Fibroblast of gingiva (primary cell): ENCODE data around the gene GTF2F2.
"Not testable (repeated sequence)": the region's sequence is repeated elsewhere in the genome, so short reads cannot be mapped to it uniquely, and the experiment has no call there.

Experiments used
- DNase-seq: peaks from one replicate; pipeline ENCODE4 v3.0.0-alpha.2; 2011; ENCODE audit warnings: low read depth

Gene GTF2F2

DNA sequence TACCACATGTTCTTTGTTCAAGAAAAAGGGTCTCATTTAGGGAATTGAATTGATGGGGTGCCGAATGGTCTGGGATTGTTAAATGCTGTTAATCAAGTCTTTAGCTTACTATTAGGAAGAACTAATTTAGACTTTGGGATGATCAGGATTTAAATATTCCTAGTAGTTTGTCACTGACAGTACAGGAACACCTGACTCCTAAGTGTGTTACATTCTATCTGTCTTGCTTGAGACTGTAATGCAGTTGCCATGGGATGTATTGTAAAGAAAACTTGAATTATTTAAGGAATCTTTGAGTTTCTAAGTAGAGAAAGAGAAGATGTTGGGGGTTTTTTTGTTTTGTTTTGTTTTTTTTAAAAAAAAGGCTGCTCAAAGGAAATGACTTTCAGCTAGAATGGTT is 98.4 kb downstream of the GTF2F2 start:
- no peak for DNase-seq

DNA sequence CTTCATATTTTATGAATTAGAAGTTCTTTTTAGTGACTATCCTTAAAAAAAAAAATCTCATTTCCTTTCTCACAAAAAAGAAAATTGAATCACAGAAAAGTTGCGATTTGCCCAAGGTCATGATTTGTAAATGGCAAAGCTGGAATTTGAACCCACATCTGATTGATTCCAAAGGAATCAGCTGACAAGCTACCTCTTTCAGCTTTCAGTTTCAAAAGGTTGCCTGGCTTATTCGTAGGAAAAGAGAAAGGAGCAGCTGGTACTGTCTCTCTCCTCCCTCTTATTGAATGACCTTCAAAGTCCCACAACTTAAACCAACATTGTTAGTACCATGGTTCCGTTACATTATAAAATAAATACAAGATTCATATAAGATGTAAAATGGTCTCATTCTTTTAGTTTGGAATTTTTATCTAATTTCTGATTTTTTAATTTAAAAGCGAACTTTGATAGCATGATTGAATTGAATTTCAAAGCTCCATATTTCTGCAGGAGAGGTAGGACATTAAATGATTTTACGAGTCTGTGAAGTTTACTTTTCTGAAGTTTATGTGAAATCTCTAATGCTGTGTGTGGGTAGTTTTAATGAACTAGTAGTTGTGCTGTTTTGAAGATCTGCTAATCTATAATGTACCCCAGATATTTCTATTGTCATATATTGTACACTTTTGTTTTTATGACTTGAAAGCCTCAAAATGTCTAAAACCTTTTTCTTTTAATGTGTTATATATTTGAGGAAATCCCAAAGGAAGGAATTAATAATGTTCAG is 99.0 kb downstream of the GTF2F2 start:
- no peak for DNase-seq

DNA sequence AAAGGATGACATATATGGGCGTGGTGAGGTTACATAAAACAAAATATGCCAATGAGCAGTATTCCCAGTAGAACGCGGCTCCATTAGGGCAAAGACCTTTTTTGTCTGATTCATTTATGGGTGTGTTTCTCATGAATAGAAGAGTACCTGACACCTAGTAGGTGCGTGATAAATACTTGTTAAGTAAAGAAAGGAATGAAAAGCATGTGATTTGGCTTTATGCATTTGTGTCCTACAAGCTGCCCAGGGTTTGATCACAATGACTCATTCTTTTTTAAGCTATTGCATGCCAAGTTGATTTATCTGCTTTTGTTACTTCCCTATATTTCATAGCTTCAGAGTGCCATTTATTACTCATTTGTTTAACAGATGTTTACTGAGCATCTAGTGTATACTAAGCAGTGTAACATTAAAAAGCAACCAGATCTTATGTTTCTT is 99.6 kb downstream of the GTF2F2 start:
- DNase-seq: peak; percentile 33

DNA sequence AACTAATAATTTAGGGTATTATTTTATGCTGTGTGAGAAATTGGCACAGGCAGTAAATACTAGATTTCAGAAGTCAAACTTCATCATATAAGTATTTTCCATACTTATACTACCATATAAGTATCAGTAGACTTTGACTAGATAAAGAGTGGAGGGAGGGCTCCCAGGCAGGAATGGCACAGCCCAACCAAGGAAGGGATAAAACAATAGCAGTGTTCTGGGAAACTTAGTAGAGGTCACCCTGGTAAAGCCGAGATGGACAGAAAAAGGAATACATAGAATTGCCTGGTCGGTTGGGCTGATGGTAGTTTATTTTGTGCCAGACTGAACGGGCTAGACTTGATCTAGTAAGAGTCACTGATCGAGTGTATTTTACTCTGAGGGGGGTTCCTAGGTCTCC is 100.1 kb downstream of the GTF2F2 start:
- no peak for DNase-seq

DNA sequence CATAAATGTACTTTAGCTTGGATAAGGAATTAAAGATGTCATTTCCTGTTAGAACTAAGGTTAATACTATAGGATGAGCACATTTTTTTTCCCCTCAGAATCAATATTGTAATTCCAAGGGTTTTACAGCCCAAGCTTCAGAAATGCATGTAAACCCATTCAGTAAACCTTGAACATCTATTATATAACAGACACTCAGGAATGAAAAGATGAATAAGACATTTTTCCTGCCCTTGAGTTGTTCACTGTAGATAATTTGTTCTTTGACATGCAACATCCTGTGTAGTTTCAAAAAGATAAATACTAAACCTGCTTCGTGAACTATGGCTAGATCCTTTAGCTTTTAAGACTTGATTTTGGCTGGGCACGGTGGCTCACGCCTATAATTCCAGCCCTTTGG is 102.2 kb downstream of the GTF2F2 start:
- DNase-seq: no peak

DNA sequence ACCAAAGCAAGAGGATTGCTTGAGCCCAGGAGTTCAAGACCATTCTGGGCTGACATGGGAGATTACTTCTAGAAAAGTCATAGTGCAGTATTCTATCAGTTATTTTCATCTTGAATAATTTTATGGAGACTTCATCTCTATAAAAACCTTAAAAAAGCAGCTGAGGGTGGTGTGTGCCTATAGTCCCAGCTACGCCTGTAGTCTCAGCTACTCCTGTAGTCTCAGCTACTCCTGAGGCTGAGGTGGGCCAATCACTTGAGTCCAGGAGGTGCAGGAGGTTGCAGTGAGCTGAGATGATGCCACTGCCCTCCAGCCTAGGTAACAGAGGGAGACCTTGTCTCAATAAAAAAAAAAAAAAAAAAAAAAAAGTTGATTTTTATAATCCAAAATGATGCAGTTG is 102.6 kb downstream of the GTF2F2 start:
- DNase-seq: no peak

DNA sequence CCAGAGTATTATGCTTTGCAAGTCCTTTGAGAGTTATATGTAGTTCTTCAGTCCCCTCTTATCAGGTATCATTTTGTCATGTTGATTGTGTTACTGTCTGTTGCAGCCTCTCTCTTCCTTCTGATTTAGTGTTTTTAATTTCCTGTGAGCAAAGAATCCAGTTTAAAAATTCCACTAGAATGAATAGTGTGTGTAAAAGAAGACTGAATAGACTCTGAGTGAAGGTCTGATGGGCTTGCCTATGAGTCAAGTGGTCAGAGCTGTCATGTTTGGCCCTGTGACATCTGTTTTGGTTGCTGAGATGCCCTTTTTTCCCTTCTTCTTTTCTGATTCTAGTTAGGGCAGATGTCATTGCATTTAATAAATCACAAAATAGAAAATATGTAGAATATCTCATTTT is 103.9 kb downstream of the GTF2F2 start:
- no peak for DNase-seq

DNA sequence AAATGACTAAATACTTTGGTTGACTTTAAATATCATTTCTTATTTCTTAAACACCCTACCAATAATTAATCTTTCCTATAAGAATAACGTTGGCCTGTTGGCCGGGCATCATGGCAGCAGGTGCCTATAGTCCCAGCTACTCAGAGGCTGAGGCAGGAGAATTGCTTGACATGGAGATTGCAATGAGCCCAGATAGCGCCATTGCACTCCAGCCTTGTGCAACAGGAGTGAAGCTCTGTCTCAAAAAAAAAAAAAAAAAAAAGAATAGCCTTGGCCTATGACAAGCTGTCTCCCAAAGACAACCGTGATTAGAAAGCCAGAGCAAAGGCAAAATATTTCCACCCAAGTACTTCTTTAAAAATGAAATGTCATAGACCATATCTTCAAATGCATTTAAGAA is 105.1 kb downstream of the GTF2F2 start:
- DNase-seq: no peak

DNA sequence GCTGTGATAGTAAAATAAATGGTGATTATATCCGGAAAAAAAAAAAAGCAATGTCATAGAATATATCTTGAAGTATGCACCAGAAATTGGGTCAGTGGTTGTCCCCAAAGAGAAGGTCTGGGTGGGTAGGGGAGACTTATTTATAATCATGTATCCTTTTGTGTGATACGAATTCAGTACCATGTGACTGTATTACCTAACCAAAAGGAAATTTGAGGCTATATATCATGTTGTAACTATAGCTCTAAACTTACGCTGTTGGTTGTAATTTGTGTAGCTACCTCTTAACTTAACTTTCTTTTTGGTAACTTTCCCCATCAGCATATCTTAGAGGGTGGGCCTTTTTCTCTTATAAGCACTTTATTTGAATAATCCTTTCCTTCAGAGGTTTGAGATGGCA is 105.7 kb downstream of the GTF2F2 start:
- DNase-seq: no peak

DNA sequence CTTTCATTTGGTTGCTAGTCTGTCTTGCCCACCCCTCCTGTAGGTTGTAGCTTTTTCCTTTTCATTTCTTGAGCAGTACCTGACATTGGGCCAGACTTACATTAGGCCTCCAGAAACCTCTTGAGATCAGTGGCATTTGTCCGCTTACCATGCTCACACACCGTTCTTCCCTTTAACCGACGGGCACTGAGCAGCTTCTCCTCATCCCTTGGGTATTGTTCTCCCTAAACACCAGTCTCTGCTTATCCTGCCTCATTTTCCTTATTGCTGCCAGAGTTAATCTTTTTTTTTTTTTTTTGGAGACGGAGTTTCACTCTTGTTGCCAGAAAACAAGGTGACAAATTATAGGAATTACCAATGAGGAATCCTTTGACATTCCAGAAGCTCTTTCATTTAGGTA is 107.7 kb downstream of the GTF2F2 start:
- DNase-seq: no peak

DNA sequence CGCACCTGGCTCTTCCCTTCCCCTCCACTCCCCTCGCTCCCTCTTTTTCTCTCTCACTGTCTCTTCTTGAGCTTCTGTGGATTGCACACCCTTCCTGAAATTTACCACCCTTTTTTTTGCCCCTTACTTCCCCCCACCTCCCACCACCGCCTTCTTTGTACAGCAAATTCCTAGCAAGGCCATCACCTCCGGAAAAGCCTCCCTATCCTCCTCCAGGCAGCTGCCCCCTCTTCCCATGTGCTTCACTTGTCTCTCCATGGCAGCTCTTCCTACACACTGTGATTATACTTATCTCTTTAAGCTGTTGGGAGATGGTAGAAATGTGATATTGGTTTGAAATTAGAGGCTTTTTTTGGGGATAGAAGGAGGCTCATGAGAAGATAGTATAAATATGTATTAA is 108.9 kb downstream of the GTF2F2 start:
- no peak for DNase-seq

DNA sequence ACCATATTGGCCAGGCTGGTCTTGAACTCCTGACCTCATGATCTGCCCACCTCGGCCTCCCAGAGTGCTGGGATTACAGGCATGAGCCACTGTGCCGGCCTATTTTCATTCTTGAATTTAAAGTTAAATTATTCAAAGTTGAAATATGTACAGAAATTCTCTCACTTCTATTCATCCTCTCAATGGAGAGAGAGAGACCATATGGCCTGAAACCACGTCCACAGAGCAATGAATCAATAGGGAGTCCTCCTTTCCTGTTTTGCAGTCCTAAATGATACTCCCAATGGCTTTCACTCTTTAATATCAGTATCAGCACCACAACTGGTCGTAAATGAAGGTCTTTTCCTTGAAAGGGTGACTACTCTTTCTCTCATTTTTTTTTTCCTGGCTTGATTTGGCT is 111.0 kb downstream of the GTF2F2 start:
- no peak for DNase-seq

DNA sequence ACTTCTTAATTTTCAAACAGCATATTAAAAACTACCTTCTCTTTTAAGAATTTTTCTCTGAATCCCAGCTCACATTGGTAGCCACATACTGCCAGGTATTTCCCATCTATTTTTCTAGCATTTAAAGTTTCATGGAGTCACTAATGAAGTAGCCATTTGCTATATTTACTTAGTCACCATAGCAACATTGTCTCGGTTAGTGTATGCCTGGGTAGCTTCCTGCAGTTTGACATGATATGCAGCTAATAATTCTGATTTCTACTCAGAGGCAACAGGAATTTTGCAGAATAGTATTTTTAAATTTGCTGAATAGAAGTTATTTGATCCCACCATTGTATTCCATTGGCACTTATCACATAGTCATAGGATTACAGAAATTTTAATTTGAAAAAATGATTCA is 111.4 kb downstream of the GTF2F2 start:
- peak; percentile 39 for DNase-seq

DNA sequence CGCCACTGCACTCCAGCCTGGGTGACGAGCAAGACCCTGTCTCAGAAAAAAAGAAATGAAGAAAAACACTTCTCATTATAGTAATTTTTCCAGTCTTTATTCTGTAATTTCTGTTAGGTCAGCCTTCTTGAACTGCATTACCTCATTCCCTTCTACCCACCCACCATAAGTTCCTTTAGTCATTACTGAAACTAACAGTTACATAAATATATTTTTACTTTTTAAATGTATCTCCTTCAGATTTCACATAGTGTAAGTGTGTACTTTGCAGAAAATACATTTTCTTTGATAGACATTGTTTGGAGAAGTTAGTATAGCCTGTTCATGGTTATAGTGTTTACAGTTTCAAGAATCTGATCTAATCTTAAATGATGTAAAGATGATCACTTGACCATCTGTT is 112.3 kb downstream of the GTF2F2 start:
- DNase-seq: no peak

DNA sequence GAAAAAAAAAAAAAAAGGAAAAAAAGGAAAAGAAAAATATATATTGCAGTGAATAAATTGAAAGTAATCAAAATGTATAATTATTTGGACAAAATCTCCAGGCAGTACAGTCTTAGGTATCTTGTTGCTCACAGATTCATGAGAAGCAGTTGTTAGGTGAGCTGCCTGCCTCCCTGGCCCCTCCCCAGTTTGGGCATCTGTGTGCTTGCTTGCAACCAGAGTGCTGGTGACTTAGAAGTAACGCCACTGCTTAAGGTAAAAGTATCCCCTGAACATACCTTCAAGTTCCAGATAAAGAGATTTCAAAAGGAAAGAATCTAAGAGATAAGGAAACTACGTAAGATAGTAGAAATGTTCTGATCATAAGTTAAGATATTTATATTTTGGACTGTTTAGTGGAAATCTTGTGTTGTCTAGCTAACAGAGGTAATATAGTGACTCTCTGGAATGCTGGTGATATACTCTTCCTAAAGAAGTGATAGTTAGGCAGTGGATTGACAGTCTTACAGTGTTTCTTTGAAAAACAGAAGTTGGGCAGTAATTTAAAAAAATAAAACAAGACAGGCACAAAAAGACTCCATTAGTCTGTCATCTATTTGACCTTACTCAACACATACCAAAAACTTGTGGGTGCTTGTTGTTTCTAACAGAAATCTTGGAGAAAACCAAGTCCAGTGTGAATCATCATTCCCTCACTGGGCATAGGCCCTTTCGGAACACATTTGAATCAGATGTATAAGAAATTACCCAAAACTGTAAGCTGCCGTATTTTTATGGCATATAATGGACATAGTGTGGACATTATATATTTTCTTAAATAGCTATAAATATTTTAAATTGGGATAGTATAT is 118.9 kb downstream of the GTF2F2 start:
- DNase-seq: peak; percentile 34

DNA sequence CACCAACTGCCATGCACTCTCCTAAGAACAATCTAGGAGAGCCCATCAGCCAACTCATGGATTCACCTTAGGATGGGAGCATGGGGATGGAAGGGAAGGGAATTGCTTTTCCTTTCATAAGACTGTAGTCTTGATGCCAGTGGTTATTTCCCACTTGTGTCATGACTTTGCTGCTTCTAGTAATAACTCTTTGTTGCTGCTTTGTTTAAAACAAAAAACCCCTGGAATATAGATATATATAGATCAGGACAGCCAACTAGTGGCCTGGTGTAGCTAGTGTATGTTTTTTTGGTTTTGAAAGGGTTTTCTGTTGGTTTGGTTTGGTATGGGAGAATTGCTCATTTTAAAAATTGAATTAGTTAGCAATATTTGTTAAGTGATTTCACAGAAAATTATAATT is 119.8 kb downstream of the GTF2F2 start:
- DNase-seq: no peak

DNA sequence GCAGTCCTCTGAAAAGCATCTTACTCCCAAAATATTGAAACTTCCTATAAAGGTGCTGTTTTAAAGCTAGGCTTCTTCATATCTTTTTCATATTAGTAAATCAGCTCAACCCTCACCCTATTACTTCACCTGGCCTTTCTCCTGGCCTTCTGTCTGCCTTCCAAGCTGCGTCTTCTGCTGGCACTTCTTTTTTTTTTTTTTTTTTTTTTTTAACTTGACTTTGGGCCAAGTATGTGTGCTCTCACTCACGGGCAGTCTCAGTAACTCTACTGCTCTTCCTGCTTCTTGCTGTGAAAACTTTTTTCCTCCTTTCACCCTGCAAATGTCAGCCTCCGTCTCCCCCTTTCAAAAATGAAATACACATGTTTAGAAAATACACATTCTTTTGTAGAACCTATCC is 121.8 kb downstream of the GTF2F2 start:
- DNase-seq: peak; percentile 45

DNA sequence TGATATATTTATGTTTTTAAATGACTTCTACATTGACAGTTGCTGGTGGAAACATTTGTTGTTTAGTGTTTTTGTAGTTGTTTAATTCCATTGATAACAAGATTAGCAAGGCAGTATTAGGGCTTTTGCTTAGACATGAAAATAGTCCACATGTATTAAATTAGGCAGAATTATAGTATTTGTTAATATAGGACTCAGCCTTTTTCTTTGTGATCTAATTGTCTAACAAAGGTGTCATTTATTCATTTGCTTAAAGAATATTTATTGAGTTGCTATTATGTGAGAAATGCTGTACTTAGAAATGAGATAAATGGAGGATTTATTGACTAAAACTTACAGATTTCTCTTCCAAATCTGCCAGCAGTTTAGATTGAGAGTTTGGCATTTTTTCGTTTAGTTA is 122.2 kb downstream of the GTF2F2 start:
- no peak for DNase-seq

DNA sequence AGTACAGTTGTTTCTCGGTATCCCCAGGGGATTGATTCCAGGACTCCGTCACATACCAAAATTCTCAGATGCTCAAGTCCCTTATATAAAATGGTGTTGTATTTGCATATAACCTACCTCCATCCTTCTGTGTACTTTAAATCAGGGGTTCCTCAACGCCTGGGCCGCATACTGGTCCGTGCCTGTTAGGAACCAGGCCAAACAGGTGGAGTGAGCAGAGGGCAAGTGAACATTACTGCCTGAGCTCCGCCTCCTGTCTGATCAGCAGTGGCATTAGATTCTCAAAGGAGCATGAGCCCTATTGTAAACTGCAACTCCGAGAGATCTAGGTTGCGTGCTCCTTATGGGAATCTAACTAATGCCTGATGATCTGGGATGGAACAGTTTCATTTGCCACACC is 122.8 kb downstream of the GTF2F2 start:
- DNase-seq: no peak

DNA sequence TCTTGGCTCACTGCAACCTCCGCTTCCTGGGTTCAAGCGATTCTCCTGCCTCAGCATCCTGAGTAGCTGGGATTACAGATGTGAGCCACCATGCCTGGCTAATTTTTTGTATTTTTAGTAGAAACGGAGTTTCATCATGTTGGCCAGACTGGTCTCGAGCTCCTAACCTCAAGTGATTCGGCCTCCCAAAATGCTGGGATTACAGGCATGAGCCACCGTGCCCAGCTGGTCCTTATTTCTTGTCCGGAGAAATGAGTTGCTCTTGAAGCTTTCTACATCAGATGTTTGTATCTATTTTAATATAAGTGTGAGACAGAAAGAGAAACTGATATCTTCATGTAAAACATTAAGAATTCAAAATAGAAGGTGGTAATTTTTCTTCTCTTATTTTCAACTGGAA is 124.4 kb downstream of the GTF2F2 start:
- not testable (repeated sequence) for DNase-seq

DNA sequence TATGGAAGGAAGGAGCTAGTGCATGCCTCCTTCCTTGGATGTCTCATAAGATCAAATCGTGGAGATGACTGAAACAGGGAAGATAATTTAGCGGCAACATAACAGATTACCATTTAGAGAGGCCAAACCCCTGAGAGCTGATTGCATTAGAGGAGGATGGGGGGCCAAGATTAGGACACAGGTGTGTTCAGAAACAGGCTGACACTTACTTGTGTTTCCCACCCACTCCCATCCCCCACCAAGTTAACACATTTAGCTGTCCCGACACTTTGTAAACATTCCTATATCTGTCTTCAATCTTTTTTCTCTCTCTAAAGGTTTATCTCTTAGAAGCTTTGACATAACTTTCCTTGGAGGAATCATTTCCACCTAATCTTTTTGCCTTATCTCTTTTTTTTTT is 129.4 kb downstream of the GTF2F2 start:
- no peak for DNase-seq

DNA sequence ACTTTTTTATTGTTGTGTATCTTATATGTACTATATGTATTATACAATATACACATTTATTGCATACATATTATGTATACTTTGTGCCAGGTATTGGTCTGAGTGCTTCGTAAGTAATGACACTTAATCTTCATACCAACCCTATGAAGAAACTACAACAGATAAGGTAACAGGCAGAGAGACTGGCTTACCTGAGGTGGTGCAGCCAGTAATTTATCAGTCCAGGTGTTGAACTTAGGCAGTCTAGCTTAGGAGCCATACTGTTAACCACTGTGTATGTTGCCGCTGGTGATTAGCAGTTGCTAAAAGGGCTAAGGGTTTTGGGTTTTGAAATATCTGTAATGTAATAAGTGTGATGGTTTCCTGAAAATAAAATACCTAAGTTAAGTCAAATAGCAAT is 134.1 kb downstream of the GTF2F2 start:
- no peak for DNase-seq

DNA sequence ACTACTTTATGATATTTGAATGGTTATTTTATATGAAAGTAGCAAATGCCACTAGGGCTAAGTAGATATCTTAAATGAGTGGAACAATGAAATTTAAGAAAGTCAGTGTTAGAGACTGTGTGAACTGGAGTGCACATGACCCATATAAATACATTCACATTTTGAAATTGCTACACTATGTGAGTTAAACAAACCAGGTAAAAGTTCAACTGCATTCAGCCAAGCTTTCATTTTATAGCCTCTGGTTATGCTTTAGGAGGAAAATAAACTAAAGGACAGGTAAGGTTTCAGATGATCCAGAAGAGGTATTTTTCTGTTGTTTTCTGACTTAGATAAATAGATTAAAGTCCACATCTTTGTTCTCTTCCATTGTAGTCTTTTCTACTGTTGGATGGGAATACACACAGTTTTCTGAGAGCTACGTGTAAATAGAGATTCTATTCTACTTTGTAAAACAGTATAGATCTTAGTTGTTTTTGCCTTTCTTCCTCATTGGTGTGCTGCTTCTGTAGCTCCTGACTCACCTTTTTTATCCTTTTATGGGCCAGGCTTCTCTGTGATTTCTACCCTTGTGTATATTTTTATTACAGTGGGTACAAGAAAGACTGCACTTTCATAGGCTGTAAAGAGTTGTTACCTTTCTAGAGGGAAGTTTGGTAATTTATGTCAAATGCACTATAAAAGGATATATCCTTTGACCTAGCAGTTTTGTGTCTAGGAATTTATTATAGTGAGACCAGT is 135.1 kb downstream of the GTF2F2 start:
- no peak for DNase-seq
